Keratinocyte (primary cell): ENCODE data around the gene CIART. TPM values are rescaled to one million over a fixed set of nuclear protein-coding genes. Genes with fewer than 3 reads are reported as not detected.

Source experiments
- DNase-seq: peaks from one replicate; pipeline ENCODE4 v3.0.0-alpha.2; 2011; ENCODE audit warnings: low read depth, missing footprints, low spot score
- FAIRE-seq: peaks from 2 replicates; lab custom pipeline; 2011; peaks lifted over from hg19 to GRCh38; lab: Jason Lieb, UNC
- H2AFZ ChIP-seq: 2 replicates; pipeline ENCODE4 v1.6.0; 2012; ENCODE audit warnings: low read length, control low read depth, inconsistent platforms; ENCODE audit not compliant: control insufficient read depth
- H3K27ac ChIP-seq: 2 replicates; pipeline ENCODE4 v1.5.1; 2011; ENCODE audit warnings: low read length; ENCODE audit not compliant: control insufficient read depth, insufficient read depth
- H3K27me3 ChIP-seq: 3 replicates; pipeline ENCODE4 v1.6.0; 2011; ENCODE audit warnings: low read length; ENCODE audit not compliant: control insufficient read depth, insufficient read depth; ENCODE audit errors: extremely low read depth
- H3K36me3 ChIP-seq, 2 experiments: 2 replicates in 1 of 2; 3 replicates in 1 of 2; pipeline ENCODE4 v1.5.1; 2011; ENCODE audit warnings: low read length in 2 of 2, mild to moderate bottlenecking in 1 of 2; ENCODE audit not compliant: control insufficient read depth in 2 of 2, insufficient read depth in 2 of 2; ENCODE audit errors: extremely low read depth in 1 of 2
- H3K4me1 ChIP-seq: 3 replicates; pipeline ENCODE4 v1.5.1; 2011; ENCODE audit warnings: low read length; ENCODE audit not compliant: control insufficient read depth, insufficient read depth; ENCODE audit errors: extremely low read depth
- H3K4me2 ChIP-seq: 3 replicates; pipeline ENCODE4 v1.6.0; 2011; ENCODE audit warnings: low read depth, low read length; ENCODE audit not compliant: control insufficient read depth, insufficient read depth; ENCODE audit errors: extremely low read depth
- H3K4me3 ChIP-seq, 3 experiments: fragments of 200-600 bp in 1 of 3; sonication (generic) in 1 of 3; 2 replicates in 2 of 3; 3 replicates in 1 of 3; pipeline ENCODE4 v1.5.1; 2011 to 2016; ENCODE audit warnings: low read length in 3 of 3, mild to moderate bottlenecking in 3 of 3, control low read depth in 2 of 3, inconsistent platforms in 1 of 3, low read depth in 1 of 3, mixed read lengths in 1 of 3, mixed run types in 1 of 3, moderate library complexity in 1 of 3; ENCODE audit not compliant: control insufficient read depth in 2 of 3, insufficient read depth in 2 of 3; ENCODE audit errors: extremely low read depth in 1 of 3
- H3K79me2 ChIP-seq: 2 replicates; pipeline ENCODE4 v1.6.0; 2012; ENCODE audit warnings: low read length; ENCODE audit not compliant: control insufficient read depth, insufficient read depth
- H3K9ac ChIP-seq: 3 replicates; pipeline ENCODE4 v1.6.0; 2011; ENCODE audit warnings: low read length; ENCODE audit not compliant: control insufficient read depth, insufficient read depth; ENCODE audit errors: extremely low read depth
- H3K9me1 ChIP-seq: 3 replicates; pipeline ENCODE4 v1.6.0; 2011; ENCODE audit warnings: low read length; ENCODE audit not compliant: control insufficient read depth, insufficient read depth; ENCODE audit errors: extremely low read depth
- H3K9me3 ChIP-seq: 2 replicates; pipeline ENCODE4 v1.5.1; 2012; ENCODE audit warnings: low read depth, low read length; ENCODE audit not compliant: control insufficient read depth
- H4K20me1 ChIP-seq: 3 replicates; pipeline ENCODE4 v1.6.0; 2011; ENCODE audit warnings: low read length; ENCODE audit not compliant: control insufficient read depth, insufficient read depth; ENCODE audit errors: extremely low read depth
- EZH2 ChIP-seq: IDR thresholded peaks from one replicate; pipeline ENCODE4 v1.6.1; 2012; ENCODE audit warnings: inconsistent platforms, mild to moderate bottlenecking, low read length, moderate library complexity
- dilution Hi-C: fragments of 300-500 bp; cut with MboI; formaldehyde crosslinking; loops from one replicate; pipeline ENCODE4 v1.7.0; 2020; ENCODE audit warnings: low sequenced_read_pairs; ENCODE audit not compliant: extremely low pct_ligation_motif_present
- polyA plus RNA-seq, 5 experiments: library from polyadenylated mRNA; depleted of rRNA in 3 of 5; stranded (reverse) in 3 of 5; stranded (forward) in 1 of 5; unstranded in 1 of 5; fragments of >200 nt; gene quantifications; 1 replicate in 1 of 5; 2 replicates in 3 of 5; 3 replicates in 1 of 5; pipeline versions ENCODE4 v1.2.1 to v1.2.3, GENCODE V29; 2011 to 2012; ENCODE audit warnings: missing spikeins in 2 of 5, low read depth in 1 of 5, low replicate concordance in 1 of 5
- TF ChIP-seq, protein P1 (sequence below), 3 experiments: IDR thresholded peaks in 1 of 3; conservative IDR thresholded peaks in 1 of 3; optimal IDR thresholded peaks in 1 of 3; 2 replicates in 2 of 3; 3 replicates in 1 of 3; pipeline versions ENCODE3 to v1.5.1; 2011; ENCODE audit warnings: low read length in 3 of 3, mild to moderate bottlenecking in 3 of 3, moderate library complexity in 2 of 3, control low read depth in 1 of 3, inconsistent platforms in 1 of 3; ENCODE audit not compliant: insufficient read depth in 2 of 3; ENCODE audit errors: extremely low read depth in 1 of 3

The CIART gene
- polyA plus RNA-seq, 1 donor (not counting 4 experiments of a cell fraction or from before 2014, with no cell fraction given): 15.0 TPM

DNA sequence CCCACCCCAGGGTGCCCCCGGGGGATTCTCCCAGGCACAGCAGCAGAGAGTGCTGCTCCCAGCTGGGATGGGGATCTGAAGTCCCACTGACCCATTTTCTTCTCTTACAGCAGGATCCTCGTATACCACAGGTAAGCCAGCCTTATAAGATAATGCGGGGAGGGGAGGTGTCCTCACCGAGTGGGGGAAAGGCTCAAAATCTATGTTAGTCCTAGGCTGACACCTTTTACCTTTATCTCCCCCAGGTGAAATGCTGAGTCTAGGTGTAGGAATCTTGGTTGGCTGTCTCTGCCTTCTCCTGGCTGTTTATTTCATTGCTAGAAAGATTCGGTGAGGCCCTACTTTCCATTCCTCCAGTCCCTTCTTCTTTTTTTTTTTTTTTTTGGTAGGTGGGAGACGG is 18.8 kb upstream of the CIART start:
- TF ChIP-seq, protein P1, sequence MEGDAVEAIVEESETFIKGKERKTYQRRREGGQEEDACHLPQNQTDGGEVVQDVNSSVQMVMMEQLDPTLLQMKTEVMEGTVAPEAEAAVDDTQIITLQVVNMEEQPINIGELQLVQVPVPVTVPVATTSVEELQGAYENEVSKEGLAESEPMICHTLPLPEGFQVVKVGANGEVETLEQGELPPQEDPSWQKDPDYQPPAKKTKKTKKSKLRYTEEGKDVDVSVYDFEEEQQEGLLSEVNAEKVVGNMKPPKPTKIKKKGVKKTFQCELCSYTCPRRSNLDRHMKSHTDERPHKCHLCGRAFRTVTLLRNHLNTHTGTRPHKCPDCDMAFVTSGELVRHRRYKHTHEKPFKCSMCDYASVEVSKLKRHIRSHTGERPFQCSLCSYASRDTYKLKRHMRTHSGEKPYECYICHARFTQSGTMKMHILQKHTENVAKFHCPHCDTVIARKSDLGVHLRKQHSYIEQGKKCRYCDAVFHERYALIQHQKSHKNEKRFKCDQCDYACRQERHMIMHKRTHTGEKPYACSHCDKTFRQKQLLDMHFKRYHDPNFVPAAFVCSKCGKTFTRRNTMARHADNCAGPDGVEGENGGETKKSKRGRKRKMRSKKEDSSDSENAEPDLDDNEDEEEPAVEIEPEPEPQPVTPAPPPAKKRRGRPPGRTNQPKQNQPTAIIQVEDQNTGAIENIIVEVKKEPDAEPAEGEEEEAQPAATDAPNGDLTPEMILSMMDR (optimal IDR thresholded peaks at IDR 0.05 in 1 of 3, IDR thresholded peaks at IDR 0.05 in 1 of 3, conservative IDR thresholded peaks at IDR 0.05 in 1 of 3; ENCODE audit: extremely low read depth in 1 of 3, insufficient read depth in 2 of 3, low read length in 3 of 3): no peak
- no peak for TF ChIP-seq EZH2
- Histone ChIP-seq H3K4me3 (no peak overlapping the region), H2AFZ (no peak overlapping the region), H3K79me2 (peaks cover 25% of the 10 kb centered on the region), H3K4me1 (peaks cover 49% of the 10 kb centered on the region), H3K27ac (peak overlapping the region; percentile 63), H3K4me2 (no peak overlapping the region), H3K9ac (peak overlapping the region; percentile 17), H3K27me3 (no peaks in the 10 kb centered on the region), H3K9me3 (no peaks in the 10 kb centered on the region), H3K9me1 (peaks cover 2% of the 10 kb centered on the region), H4K20me1 (no peaks in the 10 kb centered on the region), H3K36me3 (peaks cover 16 to 29% of the 10 kb centered on the region in 2 experiments)
- FAIRE-seq (no peak), DNase-seq (no peak)
- dilution Hi-C loops: no loop called here

DNA sequence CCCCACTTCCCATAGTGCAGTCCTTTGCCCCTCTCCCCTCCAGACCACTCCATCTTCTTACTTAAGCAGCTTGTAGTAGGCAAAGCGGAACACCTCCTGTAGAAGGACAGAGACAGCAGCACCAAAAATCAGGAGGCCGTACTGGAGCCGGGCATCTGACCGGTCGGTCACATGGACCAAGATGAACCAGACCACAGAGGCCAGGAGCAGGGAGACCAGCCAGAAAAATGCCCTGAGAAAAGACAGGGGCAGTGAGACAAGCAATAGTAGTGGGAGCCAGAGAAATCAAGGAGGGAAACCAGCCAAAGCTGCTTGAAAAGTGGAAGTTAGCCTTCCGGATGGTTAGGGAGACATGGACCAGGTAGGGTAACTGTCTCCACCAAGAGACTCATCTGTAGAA is 14.5 kb upstream of the CIART start:
- Histone ChIP-seq H3K4me3 (peak overlapping the region; percentile 86 to 91 (median 91)), H2AFZ (peak overlapping the region; percentile 27), H3K9ac (peak overlapping the region; percentile 99), H3K27me3 (no peaks in the 10 kb centered on the region), H3K9me1 (no peaks in the 10 kb centered on the region), H3K4me2 (peak overlapping the region; percentile 99), H3K79me2 (peaks cover 27% of the 10 kb centered on the region), H3K27ac (peak overlapping the region; percentile 97), H3K36me3 (peaks cover 16 to 29% of the 10 kb centered on the region in 2 experiments), H3K9me3 (no peaks in the 10 kb centered on the region), H3K4me1 (peaks cover 16% of the 10 kb centered on the region), H4K20me1 (no peaks in the 10 kb centered on the region)
- dilution Hi-C loops: no loop called here
- FAIRE-seq: no peak
- no peak for TF ChIP-seq EZH2
- TF ChIP-seq, protein P1 (optimal IDR thresholded peaks at IDR 0.05 in 1 of 3, IDR thresholded peaks at IDR 0.05 in 1 of 3, conservative IDR thresholded peaks at IDR 0.05 in 1 of 3; ENCODE audit: extremely low read depth in 1 of 3, insufficient read depth in 2 of 3, low read length in 3 of 3): no peak
- DNase-seq: no peak
